GM19463 (cell line): ENCODE results near the gene SH3TC2.

Experiments
- ATAC-seq: cut with Tn5 transposase; IDR thresholded peaks from one replicate; pipeline ENCODE4 v1.9.1; 2021; ENCODE audit warnings: mild to moderate bottlenecking, moderate library complexity; ENCODE audit not compliant: unreplicated experiment

The SH3TC2 gene

GRCh38 chr5:149030838-149031397 lies 31.9 kb downstream of the SH3TC2 start:
- no peak for ATAC-seq

DNA sequence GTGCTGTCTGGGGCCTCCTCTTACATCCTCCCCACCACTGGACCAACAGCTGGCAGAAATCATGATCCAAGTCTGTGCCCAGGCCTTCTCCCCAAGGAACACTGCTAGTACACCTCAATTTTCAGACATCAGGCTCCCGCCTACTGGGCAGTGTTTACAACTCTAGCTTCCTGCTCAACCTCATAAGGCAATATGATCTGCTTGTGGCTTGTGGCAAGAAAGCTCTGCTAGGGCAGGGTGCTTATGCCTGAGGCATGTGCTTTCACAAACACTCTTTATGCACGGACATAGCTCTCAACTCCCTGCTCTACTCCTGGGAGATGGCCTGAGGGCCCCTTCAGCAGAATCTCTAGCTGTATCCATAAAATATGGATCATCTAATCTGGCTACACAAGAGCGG lies 32.5 kb downstream of the SH3TC2 start:
- ATAC-seq = no peak

GRCh38 chr5:149028984-149029383 lies 33.9 kb downstream of the SH3TC2 start:
- no peak for ATAC-seq

DNA sequence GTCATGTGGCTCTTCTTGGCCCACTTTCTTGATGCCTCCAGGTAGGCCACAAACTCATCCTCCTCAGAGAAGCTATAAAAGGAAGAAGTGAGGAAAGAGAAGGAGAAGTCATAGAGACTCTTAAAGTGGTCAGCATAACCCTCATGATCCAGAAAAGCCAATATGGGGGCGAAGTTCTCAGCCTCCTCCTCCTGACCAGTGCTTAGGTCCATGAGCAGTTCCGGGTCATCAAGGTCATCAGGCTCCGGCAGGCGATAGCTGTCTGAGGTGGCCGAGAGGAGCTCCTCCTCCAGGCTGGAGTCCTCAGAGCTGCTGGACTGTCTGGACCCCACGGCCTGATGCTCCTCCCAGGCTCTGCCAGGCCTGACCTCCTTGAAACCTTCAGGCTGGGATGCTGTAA lies 34.7 kb downstream of the SH3TC2 start:
- ATAC-seq = no peak

- no peak for ATAC-seq
These were observed 35.2 kb downstream of the SH3TC2 start for GRCh38 chr5:149027636-149028035.

DNA sequence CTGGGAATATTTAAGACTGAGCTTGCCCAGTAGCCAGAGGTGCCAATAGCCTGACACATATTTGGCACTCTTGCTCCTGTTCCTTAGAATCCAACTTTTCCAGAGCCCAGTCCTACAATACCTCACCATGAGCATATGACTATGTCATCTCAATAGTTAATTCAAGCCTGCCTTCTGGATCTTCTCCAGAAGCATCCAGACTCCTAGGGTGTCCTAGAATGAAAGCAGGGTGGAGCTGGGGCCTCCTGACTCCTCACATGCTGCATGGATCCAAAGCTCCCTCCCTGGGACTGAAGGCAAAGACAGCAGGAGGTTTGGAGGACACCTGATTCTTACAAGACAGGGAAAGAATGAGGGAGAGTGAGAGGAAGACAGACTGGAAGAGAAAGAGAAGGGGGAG lies 37.9 kb downstream of the SH3TC2 start:
- ATAC-seq = no peak

DNA sequence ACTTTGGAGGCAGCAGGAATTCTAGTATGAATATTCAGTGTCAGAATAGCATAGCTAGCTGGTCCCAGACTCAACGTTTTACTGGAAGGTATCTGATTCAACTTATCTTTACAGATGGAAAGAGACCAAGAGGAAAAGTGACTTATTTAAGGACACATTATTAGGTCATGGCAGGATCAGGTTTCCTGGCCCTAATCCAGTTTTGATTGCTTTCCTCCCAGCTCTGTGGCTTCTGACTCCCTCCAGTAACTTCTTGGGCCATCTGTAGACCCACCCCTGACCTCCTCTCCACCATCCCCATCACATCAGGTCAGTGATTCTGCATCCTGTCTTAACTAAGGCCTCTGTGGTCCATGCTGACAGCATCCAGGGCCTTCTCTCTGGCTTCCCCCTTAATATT lies 38.4 kb downstream of the SH3TC2 start:
- no peak for ATAC-seq

DNA sequence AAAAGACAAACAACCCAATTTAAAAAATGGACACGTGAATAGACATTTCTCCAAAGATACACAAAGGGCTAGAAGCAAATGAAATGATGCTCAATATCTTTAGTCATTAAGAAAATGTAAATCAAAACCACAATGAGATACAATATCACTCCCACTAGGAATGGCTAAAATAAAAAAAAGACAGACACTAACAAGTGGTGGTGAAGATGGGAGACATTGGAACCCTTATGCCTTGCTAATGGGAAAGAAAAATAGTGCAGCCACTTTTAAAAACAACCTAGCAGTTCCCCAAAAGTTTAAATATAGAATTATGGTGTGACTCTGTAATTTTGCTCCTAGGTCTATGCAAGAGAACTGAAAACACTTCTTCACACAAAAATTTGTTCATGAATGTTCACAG lies 40.7 kb downstream of the SH3TC2 start:
- no peak for ATAC-seq

DNA sequence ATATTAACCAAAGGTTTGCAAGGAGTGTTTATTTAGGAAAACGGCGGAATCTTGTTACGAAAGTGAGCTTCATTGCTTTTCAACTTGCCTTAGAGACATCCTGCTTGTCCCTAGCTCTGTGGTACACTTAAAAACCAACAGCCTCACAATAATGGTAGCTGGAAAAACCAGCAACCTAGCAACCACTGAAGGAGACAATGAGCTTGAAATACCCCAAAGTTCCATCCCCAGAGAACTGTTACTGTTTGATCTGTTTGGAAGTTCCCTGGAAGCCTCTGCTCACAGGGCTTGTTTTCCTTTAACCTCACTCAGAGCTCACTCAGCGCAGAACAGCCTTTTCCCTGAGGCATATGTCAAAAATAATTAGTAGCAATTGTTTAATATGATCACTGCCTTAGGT lies 43.2 kb downstream of the SH3TC2 start:
- ATAC-seq = no peak

- no peak for ATAC-seq
These were observed 43.9 kb downstream of the SH3TC2 start for GRCh38 chr5:149018909-149019443.

DNA sequence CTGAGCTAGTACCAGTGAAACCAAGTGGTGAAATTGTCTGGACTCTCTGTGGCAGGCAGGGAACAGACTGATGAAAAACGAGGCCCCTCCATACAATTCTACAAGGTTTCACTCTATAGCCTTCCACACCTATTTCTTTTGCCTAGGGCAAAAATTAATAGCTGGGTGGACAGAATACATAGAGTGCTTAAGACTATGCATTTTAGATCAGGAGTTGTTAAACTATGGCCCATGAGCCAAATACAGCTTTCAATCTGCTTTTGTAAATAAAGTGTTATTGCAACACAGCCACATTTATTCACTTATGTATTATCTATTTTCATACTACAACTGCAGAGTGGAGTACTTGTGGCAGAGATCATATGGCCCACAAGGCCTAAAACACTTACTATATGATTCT lies 45.2 kb downstream of the SH3TC2 start:
- ATAC-seq = no peak

DNA sequence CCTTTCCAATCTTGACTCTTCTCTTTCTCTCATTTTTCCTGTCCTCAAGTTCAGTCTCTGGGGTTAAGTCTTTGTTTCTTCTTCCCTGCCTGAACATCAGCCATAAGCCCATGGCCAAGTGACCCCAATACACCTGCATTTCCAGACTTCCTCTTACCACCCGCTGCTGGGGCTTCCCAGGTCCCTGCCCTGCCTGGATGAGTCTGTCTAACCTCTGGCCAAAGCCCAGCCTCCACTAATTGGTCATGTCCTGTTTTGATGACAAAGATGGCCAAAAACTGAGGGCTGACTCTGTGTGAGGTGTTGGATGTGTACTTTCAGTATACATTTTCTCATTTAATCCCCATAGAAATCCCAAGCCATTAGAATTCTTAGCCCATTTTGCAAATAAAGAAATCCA lies 47.3 kb downstream of the SH3TC2 start:
- ATAC-seq = no peak

- ATAC-seq = no peak
These were observed 47.7 kb downstream of the SH3TC2 start for GRCh38 chr5:149015126-149015525.

GRCh38 chr5:149014571-149015031 lies 48.3 kb downstream of the SH3TC2 start:
- ATAC-seq = no peak

GRCh38 chr5:149013796-149014195 lies 49.1 kb downstream of the SH3TC2 start:
- ATAC-seq = no peak

DNA sequence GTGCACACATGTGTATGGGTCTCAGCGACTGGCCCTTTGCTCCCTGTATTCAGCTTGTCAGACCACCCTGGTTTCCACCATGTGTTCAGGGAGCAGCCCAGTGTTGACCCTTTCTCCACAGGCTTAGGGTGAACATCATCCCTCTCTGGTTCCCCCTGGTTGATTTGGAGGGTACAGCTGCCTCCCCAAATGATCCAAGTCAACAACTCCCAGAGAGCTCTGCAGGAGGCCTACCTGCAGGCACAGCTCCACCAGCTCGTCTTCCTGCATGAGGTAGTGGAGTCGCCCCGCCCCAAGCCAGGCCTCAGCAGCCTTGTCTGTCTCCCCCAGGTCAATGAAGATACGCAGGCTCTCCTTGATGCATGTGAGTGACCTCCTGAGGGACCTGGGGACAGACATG lies 50.5 kb downstream of the SH3TC2 start:
- no peak for ATAC-seq

- no peak for ATAC-seq
These were observed 51.1 kb downstream of the SH3TC2 start for GRCh38 chr5:149011728-149012127.

DNA sequence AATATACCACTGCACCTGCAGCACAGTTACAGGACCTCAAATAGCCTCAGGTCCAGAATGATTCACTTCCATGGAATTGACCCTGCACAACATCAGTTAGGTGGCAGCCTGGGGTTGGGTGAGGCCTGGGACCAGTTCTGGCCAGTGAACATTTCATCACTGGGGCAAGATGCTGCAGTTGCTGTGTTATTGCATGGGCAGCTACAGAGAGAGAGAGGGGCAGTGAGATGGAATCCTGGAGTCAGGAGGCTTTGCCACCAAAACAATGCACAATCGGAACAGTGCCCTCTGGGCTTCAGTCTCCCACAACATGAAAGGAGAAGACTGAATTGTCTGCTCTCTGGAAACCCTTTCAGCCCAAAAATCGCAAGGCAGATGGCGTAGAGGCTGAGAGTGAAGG lies 51.8 kb downstream of the SH3TC2 start:
- ATAC-seq = no peak

DNA sequence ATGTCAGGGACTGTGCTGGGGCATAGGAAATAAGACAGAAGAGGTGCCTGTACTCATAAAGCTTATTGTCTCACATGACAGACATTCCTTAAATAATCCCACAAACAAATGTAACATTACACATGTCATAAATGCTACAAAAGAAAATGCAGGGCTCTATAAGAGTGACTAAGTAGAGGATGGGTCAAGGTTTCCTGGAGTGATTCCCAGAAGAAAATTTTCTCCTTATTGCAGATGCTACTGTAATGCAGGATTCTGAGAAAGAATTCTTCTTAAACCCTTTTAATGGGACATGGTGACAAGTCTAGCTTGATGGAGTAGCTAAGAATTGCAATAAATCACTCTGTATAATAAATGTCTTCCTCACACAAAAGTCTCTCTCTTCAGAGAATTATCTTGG lies 55.7 kb downstream of the SH3TC2 start:
- ATAC-seq = no peak

DNA sequence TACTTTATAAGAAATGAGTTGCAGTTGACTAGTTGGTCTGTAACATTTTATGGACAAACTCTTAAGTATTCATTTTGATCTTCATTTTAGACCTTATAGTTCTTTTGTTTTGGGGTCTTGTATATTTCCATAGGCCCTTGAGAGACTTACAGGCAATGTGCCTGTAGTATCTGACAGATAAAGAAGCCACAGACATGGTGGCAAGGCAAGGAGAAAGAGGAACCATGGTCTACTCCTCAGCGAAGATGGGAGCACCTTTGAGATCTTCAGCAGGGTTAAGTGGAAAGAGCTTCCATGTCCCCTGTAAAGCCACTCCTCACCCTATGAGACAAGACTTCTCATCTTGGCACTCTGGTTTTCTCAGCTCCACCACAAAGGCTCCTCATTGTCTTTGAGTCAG lies 56.4 kb downstream of the SH3TC2 start:
- no peak for ATAC-seq

DNA sequence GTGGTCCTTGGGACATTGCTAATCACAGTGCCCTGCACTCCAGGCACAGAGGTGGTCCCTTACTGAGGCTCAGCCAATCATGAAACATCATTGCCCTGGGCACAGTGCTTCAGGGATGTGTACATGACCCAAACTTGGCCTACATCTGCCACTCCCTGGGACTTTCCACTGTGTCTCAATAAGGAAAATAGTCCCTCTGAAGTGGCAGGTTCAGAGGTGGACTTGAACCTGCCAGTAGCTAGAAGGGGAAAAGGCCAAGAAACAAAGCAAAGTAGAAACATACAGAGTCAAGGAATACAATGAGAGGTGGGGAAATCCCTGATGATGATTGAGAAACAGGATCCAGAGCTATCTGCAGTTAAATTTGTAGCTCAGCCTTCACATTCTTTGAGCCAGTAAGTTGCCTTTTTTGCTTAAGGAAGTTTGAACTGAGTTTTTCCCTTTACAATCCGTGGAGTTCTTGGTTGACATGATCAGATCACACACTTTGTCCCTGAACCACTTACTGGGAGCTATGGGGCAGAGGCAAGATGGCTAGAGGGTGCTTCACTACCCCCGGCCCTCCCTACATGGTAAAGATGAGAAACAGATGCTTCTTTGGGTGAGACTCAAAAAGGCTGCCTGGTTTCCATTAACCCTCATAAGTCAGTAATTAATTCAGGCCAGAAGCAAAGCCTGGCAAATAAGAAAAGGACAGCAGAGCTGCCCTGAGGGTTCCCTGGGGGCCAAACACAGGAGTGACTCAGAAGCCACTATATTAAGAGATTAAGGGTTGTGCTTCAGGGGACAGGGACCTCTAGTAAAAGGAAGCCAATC lies 57.6 kb downstream of the SH3TC2 start:
- no peak for ATAC-seq

DNA sequence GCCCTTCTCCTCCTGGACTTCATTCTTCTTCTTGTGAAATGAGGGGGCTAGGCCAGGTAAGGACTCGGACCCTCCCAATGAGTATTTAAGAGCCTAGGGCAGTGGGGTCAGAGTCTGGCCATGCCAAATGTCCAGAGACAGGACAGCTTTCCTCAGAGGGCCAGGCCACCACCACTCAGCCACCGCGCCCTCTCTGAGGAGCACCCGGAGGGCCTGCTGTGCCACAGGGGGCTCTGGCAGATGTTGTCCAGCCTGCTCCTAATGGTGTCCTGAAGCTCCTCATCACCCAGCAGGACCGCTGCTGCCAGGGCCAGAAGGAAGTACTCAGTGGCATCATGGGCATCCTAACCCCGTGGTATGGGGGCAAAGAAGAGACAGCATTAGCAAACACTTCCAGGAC lies 58.3 kb downstream of the SH3TC2 start:
- ATAC-seq = no peak
